ENCODE measurements around the gene NDRG4. TPM values are rescaled to one million over a fixed set of nuclear protein-coding genes. Genes with fewer than 3 reads are reported as not detected.

NDRG4 gene
- polyA plus RNA-seq, 1 of the 3 experiments (the other 2 are of a cell fraction): 52.0 TPM

GRCh38 chr16:58519707-58520106, 19.8 kb downstream of the NDRG4 start:
- DNase-seq: no peak
- Histone ChIP-seq H3K27me3 (ENCODE audit: insufficient read depth) (no peaks in the 10 kb centered on the region), H2AFZ (ENCODE audit: low read depth) (no peak overlapping the region), H3K9ac (no peak overlapping the region), H3K9me3 (no peaks in the 10 kb centered on the region), H3K4me2 (no peak overlapping the region), H3F3A (replicated peaks; ENCODE audit: insufficient read depth) (peaks cover 32% of the 10 kb centered on the region), H4K20me1 (ENCODE audit: insufficient read depth) (0 out of 2 replicates have a peak, but pooled peaks cover 3% of the 10 kb centered on the region), H3K36me3 (replicated peaks in 1 of 2; ENCODE audit: control insufficient read depth in 1 of 2, insufficient read depth in 2 of 2, low read length in 1 of 2) (peaks cover 74 to 79% of the 10 kb centered on the region in 2 experiments), H3K4me3 (ENCODE audit: low read depth in 2 of 2, low read length in 1 of 2) (no peak overlapping the region), H3K9me2 (no peaks in the 10 kb centered on the region), H3K27ac (ENCODE audit: low read depth in 2 of 2, low read length in 1 of 2) (no peak overlapping the region), H3K4me1 (ENCODE audit: control insufficient read depth in 1 of 2, insufficient read depth in 2 of 2, low read depth in 1 of 2, low read length in 1 of 2) (peaks cover 0 to 8% of the 10 kb centered on the region in 2 experiments; a peak in 1 of 4 replicates), H3K79me2 (ENCODE audit: insufficient read depth) (no peaks in the 10 kb centered on the region; the same call in 1 of the 2 replicates)
- POLR2A ChIA-PET: no interaction called here
- CTCF ChIA-PET: interaction anchor here (0.7 to 10.3 kb wide), 4 partner anchors 19 to 183 kb away, joined by 3 to 62 read pairs (median 8); no protein-coding TSS in a partner anchor
- TF ChIP-seq POLR2AphosphoS5 (IDR thresholded peaks at IDR 0.05; ENCODE audit: low read depth, low read length) (no peak), NRF1 (IDR thresholded peaks at IDR 0.05; ENCODE audit: low read depth, low read length) (no peak), CHD2 (IDR thresholded peaks at IDR 0.05; ENCODE audit: low read length, partially characterized antibody) (no peak), ZBTB33 (IDR thresholded peaks at IDR 0.05; ENCODE audit: borderline replicate concordance, low read depth) (no peak), TEAD4 (IDR thresholded peaks at IDR 0.05; ENCODE audit: borderline replicate concordance, insufficient read depth) (no peak), USF2 (IDR thresholded peaks at IDR 0.05; ENCODE audit: borderline replicate concordance, low read depth, low read length) (no peak), YY1 (IDR thresholded peaks at IDR 0.05; ENCODE audit: low read depth) (no peak), GABPA (IDR thresholded peaks at IDR 0.05; ENCODE audit: low read depth) (no peak), TCF12 (IDR thresholded peaks at IDR 0.05) (no peak), FOXJ3 (CRISPR knock-in tag; IDR thresholded peaks at IDR 0.05) (no peak), REST (IDR thresholded peaks at IDR 0.05; ENCODE audit: low read depth, low read length) (no peak), CTCF (IDR thresholded peaks at IDR 0.05) (no peak), IRF3 (IDR thresholded peaks at IDR 0.05; ENCODE audit: low read depth, low read length) (no peak), EZH2phosphoT487 (IDR thresholded peaks at IDR 0.05; ENCODE audit: borderline replicate concordance, low read depth) (no peak), ELF1 (IDR thresholded peaks at IDR 0.05) (no peak), MEF2A (IDR thresholded peaks at IDR 0.05; ENCODE audit: borderline replicate concordance, low read depth) (no peak), RAD21 (IDR thresholded peaks at IDR 0.05; ENCODE audit: low read length) (no peak), TAF1 (IDR thresholded peaks at IDR 0.05; ENCODE audit: borderline replicate concordance, low read depth, low read length) (no peak)

Data from SK-N-SH (cell line).